ENCODE measurements around the gene GALNT5.
"Not testable (repeated sequence)": the region's sequence is repeated elsewhere in the genome, so short reads cannot be mapped to it uniquely, and the experiment has no call there.

The GALNT5 gene, protein sequence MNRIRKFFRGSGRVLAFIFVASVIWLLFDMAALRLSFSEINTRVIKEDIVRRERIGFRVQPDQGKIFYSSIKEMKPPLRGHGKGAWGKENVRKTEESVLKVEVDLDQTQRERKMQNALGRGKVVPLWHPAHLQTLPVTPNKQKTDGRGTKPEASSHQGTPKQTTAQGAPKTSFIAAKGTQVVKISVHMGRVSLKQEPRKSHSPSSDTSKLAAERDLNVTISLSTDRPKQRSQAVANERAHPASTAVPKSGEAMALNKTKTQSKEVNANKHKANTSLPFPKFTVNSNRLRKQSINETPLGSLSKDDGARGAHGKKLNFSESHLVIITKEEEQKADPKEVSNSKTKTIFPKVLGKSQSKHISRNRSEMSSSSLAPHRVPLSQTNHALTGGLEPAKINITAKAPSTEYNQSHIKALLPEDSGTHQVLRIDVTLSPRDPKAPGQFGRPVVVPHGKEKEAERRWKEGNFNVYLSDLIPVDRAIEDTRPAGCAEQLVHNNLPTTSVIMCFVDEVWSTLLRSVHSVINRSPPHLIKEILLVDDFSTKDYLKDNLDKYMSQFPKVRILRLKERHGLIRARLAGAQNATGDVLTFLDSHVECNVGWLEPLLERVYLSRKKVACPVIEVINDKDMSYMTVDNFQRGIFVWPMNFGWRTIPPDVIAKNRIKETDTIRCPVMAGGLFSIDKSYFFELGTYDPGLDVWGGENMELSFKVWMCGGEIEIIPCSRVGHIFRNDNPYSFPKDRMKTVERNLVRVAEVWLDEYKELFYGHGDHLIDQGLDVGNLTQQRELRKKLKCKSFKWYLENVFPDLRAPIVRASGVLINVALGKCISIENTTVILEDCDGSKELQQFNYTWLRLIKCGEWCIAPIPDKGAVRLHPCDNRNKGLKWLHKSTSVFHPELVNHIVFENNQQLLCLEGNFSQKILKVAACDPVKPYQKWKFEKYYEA

DNA sequence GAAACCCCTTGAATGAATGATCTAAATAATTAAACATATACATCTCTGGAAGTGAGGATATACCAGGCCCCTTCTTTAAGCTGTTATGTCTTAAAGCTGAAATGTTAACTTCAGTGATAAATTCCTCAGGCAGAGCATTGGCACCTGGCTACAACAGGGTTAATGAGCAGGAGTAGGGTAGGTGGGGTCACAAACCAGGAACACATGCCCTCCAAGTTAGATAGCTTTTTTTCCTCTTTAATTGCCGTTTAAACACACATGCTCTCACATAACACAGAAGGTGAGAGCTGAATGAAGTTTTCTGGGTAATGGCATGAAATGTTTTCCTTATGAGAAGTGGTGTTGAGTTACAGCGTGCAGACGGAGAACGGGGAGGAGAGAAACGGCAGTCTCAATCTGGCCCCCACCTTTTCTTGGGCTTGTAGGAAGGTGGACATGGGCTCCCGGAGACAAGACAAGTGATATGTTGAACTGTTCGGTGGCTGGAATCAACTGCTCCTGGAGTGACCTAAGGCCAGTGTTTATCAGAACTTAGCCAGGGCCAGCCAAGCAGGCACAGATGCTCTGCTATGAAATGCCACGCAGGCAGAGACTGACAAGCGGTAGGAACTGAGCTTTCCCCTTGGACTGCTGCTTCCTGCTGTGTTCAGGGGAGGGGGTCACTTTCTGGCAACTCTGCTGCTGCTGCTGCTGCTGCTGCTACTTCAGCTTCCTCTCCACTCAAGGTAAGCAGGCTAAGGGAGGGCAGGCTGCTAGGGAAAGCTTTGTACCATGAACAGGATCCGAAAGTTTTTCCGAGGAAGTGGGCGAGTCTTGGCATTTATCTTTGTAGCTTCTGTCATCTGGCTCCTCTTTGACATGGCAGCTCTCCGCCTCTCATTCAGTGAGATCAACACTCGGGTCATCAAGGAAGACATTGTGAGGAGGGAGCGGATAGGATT lies at the start of gene GALNT5:
TSS of gene GALNT5 (plus strand) at position 394 of the 941 bp plus-strand sequence. CDS start at position 772, 378 bp downstream.
- no peak for DNase-seq

DNA sequence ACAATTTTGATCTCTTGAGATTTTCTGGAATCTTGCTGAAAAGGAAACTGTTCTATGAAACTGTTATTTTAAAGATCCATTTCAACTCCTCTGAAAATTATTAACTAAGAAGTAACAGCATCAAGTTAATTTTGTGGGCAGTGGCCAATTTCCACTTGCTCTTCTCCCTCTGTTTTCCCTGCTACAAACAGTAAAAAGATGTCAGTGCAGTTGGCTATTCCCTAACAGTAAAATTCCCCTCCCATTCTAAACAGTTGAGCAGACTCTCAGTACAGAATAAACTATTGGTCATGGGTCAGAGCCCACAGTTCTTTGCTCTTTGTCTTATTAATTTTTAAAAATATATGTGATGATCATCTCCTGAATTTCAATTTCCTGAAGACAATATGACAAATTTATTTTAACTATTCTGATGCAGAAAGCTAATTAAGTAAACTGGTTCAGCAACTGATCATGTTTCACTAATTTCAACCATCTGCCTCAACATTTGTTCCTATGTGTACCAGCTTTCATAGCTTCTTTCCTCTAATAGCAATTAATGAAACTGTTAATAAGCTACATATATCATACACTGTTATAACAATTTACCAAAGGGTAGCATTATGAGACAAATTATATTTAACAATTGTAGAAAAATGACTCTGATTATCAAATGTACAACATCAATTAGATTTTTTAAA lies 41.1 kb upstream of the GALNT5 start:
- DNase-seq = no peak

DNA sequence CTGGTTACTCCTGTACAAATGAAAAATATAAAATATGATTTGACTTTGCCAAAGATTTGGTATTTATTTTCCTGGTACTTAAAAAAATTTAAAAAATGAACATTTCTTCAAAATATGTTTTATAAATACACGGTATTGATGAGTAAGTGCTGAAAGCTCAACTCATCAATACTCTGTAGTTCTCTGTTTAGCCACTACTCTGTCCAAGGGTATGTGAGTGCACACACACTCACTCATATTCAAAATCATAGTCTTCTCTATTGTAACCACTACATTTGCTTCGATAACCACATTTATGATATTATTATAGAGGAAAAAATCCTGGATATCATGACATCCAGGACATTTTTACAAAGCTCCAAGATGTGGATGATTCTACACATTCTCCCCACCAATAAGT lies 40.1 kb upstream of the GALNT5 start:
- no peak for DNase-seq

DNA sequence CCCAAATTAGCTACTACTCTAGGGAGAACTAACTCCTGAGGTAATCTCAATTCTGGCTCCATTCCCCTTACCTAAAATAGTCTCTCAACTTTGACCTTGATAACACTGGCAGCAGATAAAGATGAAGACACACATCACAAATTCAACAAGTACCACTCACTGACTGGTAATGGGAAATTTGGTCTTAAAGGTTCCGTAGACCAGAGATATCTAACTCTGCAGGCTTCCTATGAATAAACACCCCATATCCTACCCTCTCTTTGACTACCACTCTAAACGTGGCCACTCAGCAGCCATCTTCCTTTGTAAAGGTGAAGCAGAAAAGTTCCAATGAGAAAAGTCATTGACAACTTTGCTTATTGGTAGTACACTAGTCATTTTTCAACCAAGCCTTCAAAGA lies 38.6 kb upstream of the GALNT5 start:
- DNase-seq = no peak

DNA sequence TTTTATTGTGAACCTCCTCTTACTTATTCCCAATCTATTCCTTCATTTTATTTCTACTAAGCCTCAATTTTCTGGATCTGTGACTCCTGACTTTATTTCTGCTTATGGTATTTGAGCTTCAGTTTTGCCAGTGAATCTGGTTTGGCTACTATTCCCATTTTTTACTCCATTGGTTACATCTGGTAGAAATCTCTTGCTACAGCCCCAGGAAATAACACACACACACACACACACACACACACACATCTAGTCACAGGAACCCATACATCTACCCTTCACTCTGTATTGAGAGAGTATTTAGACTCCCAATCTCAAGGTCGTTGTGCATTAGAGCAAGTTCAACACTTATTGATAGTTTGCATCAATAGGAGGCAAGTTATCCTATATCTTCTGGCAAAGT lies 37.0 kb upstream of the GALNT5 start:
- no peak for DNase-seq

DNA sequence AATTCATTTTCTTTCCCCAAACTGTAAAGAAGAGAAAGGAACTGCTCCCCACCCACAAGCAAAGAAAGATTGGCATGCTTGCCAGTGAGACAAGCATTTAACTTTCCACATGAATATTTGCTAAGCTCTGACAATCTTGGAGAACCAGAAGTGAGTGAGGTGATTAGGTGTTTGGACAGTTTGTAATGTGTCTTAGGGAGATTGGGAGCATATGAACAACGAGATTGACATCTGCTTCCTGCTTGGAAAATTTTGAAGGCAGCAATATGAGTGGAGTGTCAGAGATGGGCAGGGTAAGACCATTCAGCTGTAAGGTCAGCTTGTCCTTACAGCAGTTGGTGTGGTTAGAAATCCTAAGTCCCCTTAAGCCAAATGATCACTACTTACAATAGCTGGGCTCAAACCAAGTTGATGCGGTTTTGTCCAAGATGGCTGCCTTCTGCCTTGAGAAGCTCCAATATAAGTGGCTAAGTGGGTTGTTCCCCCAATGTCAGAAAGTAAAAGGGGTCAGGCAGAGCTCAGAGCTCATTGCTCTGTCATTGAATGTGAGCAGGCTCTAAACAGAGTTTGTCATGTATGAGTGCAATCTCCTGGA lies 36.0 kb upstream of the GALNT5 start:
- no peak for DNase-seq

DNA sequence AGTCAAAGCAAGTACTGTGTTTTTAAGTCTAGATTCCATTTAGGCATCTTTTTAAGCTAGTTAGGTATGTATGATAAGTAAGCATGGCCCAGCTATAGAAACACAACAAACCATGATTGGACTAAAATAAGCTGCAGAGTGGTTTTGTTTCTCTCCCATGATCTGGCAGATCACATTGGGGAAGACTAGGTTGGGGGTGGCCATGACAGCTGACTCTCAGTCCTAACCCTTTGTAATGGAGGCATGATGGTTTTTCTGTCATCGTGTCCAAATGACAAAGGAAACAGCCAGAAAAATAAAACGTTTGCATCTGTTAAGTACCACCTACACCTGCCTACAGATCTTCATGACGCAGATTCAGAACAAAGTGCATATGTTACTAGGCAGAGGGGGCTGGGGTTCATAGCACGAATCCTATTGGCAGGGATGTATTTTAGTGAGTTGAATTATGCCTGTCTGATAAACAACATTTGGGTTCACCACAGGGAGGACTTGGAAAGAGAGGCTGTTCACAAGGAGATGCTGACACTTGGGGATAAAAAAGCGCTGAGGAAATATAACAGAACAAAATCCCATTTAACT lies 33.8 kb upstream of the GALNT5 start:
- DNase-seq = no peak

DNA sequence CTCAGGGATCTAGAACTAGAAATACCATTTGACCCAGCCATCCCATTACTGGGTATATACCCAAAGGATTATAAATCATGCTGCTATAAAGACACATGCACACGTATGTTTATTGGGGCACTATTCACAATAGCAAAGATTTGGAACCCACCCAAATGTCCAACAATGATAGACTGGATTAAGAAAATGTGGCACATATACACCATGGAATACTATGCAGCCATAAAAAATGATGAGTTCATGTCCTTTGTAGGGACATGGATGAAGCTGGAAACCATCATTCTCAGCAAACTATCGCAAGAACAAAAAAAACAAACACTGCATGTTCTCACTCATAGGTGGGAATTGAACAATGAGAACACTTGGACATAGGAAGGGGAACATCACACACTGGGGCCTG lies 33.1 kb upstream of the GALNT5 start:
- DNase-seq = not testable (repeated sequence)

DNA sequence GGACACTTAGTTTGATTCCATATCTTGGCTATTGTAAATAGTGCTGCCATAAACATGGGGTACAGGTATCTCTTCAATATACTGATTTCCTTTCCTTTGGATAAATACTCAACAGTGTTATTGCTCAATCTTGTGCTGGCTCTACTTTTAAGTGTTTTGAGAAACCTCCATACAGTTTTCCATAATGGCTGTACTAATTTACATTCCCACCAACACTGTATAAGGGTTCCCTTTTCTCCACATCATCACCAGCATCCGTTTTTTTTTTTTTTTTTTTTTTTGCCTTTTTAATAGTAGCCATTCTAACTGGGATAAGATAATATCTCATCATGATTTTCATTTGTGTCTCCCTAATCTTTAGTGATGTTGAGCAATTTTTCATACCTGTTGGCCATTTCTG lies 29.9 kb upstream of the GALNT5 start:
- DNase-seq = no peak

DNA sequence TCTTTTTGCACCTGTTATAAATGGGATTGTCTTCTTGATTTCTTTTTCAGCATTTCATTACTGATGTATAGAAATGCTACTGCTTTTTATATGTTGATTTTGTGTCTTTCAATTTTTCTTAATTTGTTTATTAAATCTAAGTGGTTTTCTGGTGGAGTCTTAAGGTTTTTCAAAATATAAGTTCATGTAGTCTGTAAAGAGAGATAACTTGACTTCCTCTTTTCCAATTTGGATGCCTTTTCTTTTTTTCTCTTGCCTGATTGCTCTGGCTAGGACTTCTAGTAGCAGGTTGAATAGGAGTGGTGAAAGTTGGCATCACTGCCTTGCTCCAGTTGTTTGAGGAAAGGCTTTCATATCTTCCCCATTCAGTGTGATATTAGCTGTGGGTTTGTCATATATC lies 28.6 kb upstream of the GALNT5 start:
- no peak for DNase-seq

DNA sequence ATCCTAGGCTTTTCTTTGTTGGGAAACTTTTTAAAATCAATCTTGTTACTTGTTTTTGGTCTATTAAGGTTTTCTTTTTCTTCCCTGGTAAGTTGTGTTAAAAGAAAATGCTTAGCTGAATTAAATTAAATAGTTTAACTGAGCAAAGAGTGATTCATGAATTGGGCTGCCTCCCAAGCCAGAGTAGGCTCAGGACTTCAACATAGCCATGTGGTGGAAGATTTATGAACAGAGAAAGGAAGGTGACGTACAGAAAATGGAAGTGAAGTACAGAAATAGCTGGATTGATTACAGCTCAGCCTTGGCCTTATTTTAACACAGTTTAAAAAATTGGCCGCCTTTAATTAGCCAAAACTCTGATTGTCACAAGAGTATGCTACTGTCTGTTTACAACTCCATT lies 27.9 kb upstream of the GALNT5 start:
- DNase-seq = no peak

DNA sequence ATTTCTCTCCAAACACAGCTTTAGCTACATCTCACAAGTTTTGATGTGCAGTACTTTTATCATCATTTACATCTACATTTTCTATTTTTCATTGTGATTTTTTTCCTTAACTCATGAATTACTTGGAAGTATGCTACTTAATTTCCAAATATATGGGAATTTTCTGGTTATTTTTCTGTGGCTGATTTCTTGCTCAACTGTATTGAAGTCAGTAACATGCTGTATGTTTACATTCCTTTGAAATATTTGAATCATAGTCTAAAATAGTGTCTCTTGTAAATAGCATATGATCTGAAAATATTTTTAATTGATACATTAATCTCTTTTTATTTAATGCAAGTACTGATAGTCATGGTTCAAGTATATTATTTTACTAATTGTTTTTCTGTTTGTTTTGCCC lies 26.0 kb upstream of the GALNT5 start:
- DNase-seq = no peak

DNA sequence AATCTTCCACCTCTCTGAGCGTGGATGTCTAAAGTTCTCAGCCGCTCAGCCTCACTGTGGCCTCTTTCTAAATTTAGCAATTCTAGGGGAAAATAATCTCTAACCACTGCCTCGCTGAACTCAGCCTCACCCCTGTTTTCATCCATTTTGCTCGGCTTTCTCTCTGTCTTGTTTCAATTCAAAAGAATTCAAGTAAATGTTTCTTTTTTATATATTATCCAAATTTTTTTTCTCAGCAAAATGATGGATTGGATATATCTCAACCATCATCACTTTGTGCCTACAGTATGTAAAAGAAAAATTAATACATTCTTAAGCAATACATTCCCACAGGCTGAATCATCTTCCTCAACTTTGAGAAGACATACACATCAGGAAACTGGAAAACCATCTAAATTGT lies 24.0 kb upstream of the GALNT5 start:
- DNase-seq = no peak

DNA sequence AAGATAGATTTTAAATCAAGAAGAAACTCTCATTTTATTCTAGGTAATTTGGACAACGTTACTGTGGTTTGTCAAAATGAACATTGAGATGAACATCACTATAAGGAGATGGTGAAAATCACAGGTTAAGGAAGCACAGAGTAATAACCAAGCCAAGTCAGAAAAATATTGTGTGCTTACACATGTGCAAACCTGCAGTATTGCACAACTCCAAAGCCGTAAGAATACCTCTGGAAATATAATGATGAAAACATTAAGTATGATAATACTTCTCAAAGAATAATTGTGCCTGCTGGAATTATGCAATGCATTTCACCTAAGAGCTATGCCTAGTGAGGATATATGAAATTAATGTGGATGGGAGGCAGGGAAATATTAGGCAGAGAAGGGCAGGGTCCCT lies 21.1 kb upstream of the GALNT5 start:
- DNase-seq = no peak

DNA sequence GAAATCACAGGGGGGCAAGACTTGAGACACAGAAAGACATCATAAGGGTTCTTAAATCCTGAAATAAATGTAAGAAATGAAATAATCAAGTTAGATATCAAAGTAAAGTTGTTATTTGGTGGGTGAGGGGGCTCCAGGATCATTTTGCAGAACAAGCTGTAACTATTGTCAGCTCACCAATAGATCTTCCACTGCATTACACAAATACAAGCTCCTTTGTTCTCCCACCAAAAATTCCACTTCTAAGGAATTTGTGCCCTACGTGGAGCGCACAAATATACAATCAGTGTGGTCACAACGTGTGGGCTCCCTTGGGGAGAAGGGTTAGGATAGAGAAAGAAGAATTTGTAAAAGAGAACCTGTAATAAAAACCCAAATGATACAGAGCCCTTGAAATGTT lies 19.2 kb upstream of the GALNT5 start:
- DNase-seq = no peak

DNA sequence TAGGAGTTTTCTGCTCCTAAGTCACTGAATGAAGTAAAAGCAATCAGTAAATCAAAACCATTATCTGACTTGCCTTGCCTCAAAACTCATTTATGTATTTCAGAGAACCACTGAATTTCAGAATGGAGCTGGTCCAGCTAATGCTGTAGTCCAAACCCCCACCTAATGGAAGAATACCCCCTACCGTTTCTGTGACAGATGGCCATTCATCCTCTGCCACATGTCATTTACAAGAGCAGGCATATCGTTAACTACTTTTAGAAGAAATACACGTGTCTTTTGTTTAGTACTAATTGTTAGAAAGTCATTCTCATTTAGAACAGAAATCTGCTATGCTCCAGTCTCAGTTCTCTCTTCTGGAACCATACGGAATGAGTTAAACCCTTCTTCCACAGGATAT lies 12.8 kb upstream of the GALNT5 start:
- DNase-seq = no peak

DNA sequence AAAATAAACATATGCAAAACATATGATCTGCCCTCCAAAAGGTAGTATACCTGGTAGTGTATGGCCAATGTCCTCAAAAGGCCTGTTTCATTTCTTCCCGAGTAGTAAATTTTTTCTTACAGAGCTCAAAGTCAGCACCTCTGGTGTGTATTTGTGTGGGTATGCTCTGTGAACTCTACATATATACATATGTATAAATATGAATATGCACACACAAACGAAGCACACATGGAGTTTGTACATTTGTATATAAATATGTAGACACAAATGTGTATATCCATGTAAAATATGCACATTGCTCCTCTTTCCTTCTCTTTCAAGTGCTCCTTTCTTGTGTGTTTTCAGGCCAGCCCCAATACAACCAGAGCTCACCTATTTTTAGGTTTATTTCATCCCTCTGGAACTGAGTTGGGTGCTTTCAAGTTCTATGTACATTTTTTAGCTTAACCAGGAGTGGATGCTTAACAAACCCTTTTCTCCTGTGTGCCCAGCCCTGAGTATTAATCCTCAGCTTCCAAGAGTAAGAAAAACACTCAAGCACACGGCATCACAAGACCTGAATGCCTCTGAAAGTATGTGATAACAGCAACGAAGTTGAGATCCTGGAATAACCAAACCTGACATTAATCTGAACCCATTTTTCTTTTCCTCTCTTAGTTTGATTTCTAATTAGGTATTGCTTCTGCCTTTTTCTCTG lies 12.2 kb upstream of the GALNT5 start:
- DNase-seq = no peak

DNA sequence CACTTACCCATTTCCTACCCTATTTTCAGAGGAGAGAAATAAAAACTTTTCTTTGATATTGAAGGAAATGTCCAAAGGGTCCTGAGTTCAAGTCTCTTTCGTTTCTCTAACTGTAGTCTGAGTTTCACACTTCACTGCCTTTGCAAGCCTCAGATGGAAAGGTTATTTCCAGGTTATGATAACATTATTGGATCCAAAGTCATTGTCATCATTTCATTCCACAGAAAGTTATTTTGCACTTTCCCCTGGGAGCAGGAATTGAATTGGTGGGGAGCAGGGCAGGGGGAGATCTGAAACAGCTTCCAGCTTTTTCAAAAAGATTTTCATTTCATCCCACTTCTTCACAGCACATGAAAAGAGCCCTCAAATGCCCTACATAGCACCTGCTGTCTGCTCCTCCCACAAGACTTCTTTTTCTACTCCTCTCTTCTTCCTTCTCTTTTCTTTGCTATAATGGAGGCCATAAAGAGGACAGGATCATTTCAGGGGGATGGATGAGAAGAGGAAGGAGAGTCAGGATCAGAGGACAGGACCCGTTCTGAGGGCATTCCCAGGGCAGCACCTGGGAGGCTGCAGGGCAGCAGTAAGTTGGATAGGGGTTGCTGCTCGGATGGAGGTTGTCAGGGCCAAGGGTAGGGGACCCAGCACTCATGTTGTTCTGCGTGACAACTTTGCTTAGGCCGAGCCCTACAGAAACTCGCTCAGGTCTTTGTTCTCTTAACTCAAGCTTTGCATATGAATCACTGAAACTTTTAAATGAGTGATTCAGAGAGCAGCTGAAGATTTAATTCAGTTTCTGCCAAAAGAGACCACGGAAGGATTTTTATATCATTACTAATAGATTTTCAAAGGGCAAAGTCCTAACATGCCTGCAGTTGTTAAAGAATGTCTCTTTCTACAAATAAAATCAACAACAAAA lies 11.4 kb upstream of the GALNT5 start:
- DNase-seq = no peak

DNA sequence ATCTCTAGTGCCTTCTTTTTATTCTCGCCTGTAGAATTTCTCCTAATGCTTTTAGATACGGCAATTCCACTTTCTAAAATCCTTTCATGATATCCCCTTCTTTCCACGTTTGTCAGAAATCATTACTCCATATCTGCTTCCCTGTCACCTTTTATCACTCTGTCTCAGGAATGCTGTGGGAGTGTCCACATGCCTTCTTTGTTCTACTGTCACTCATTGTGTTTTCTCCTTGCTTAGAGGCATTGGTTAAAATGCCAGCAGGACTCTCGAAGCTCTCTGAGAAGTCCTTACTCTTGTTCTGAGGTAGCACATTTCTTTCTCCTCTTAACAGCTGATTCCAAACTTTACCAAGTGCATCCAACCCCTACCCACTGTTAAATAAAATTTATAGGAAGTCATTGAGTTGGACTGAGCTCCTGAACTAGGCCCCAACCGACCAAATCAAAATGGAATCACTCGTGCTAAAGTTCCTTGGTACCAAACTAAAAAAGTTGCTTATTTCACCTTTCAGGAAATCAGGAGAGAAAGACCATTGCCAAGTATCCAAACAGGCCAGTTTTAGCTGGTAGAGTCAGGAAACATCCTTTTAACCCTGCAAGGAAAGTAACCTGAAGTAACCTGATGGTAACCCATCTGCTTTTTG lies 10.6 kb upstream of the GALNT5 start:
- no peak for DNase-seq
